Activated B cell treated with CpG ODN at 0.5 μM for 24 hours (primary cell): Measurements from ENCODE around the gene CXCR6. TPM values are rescaled to one million over a fixed set of nuclear protein-coding genes. Genes with fewer than 3 reads are reported as not detected.

ENCODE experiments used
- total RNA-seq: library from RNA; stranded (reverse); gene quantifications from 2 replicates; pipeline ENCODE4 v1.2.3, GENCODE V29; 2022

Gene CXCR6
- total RNA-seq, 1 donor from 2014 or later, result not detected

Other genes starting within 250 kb of the CXCR6 start
- gene SLC6A20, start 146.9 kb upstream of the CXCR6 start, total RNA-seq, result not detected in 2 replicates
- 10.8 and 12.6 TPM in 2 replicates for gene LZTFL1, start 101.3 kb upstream of the CXCR6 start, total RNA-seq
- 0.44 and 0.84 TPM in 2 replicates for gene CCR9, start 56.9 kb upstream of the CXCR6 start, total RNA-seq
- gene FYCO1, start 52.4 kb downstream of the CXCR6 start, total RNA-seq, result 10.6 and 14.9 TPM in 2 replicates
- not detected in 2 replicates for gene XCR1, start 84.0 kb downstream of the CXCR6 start, total RNA-seq